GM20000 (cell line): ENCODE data around the gene ODAD2.

ENCODE experiments used
- DNase-seq: peaks from one replicate; pipeline ENCODE4 v3.0.0; 2012; ENCODE audit warnings: low spot score
- CTCF ChIP-seq: IDR thresholded peaks from 2 replicates; pipeline ENCODE4 v1.5.1; 2012; ENCODE audit warnings: mild to moderate bottlenecking, control low read depth; ENCODE audit errors: extremely low read depth, missing control alignments

The ODAD2 gene

DNA sequence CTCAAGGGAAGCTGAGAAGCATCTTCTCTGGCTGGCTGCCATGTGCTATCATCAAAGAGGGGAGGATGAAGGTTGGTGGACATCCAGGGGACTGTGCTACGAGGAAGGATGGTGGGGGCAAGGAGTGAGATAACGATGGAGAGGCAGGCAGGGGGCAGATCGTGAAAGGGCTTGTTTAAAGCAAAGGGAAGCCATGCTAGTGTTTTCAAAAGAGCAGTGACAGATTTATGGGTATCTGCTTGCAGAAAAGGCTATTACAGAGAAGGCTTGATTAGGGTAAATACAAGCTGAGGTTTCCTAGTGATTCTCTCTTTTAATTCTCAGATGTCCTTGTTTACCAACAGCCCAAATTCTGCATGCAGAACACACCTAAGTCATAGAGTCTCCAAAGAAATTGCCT lies 164.4 kb downstream of the ODAD2 start:
- no peak for TF ChIP-seq CTCF
- DNase-seq: no peak

DNA sequence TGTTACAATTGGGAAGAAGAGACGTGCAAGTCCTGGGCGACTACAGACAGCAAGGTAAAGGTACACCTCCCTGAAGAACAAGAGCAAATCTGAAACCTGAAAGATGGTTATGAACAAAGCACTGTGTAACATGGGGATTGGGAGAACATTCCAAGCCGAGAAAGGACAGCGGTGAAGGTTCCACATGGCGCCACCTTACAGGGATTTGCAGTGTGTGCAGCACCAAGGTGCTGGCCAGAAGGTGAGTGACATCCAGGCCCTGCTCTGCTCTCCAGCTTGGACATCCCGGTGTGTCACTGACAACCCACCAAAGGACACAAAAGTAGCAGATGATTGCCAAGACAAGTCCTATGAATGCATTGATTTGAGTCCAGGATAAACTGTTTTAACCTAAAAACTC lies 165.1 kb downstream of the ODAD2 start:
- no peak for TF ChIP-seq CTCF
- no peak for DNase-seq

GRCh38 chr10:27832826-27833225 lies 166.1 kb downstream of the ODAD2 start:
- no peak for TF ChIP-seq CTCF
- no peak for DNase-seq

DNA sequence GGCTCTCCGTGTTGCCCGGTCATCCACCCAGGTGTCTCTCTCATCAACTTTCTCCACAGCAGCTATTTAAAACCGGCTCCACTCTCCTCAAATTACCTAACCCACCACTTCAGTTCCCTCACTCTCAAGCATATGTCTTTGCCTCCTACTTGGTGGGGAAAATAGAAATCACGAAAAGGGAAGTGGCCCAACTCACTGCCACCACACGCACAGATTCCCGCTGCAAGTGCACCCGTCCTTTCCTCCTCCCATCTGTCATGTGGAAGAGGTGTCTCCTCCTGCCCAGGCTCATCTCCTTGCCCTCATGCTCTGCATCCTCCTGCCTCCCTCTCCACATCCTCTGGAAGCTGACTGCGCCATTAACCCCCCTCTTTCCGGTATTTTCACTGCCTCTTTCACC lies 172.5 kb downstream of the ODAD2 start:
- no peak for DNase-seq
- no peak for TF ChIP-seq CTCF

GRCh38 chr10:27822301-27822700 lies 176.6 kb downstream of the ODAD2 start:
- no peak for DNase-seq
- no peak for TF ChIP-seq CTCF

DNA sequence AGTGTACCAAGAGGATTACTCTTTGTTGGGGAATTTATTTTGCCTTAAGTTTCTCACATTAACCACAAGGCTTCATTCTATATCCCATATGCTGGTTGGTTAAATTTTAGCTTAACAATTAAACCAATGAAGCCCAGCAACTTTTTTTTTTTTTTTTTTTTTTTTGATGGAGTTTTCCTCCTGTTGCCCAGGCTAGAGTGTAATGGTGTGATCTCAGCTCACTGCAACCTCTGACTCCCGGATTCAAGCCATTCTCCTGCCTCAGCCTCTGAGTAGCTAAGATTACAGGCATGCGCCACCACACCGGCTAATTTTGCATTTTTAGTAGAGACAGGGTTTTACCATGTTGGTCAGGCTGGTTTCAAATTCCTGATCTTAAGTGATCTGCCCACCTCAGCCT lies 178.2 kb downstream of the ODAD2 start:
- DNase-seq: no peak
- TF ChIP-seq CTCF: no peak

DNA sequence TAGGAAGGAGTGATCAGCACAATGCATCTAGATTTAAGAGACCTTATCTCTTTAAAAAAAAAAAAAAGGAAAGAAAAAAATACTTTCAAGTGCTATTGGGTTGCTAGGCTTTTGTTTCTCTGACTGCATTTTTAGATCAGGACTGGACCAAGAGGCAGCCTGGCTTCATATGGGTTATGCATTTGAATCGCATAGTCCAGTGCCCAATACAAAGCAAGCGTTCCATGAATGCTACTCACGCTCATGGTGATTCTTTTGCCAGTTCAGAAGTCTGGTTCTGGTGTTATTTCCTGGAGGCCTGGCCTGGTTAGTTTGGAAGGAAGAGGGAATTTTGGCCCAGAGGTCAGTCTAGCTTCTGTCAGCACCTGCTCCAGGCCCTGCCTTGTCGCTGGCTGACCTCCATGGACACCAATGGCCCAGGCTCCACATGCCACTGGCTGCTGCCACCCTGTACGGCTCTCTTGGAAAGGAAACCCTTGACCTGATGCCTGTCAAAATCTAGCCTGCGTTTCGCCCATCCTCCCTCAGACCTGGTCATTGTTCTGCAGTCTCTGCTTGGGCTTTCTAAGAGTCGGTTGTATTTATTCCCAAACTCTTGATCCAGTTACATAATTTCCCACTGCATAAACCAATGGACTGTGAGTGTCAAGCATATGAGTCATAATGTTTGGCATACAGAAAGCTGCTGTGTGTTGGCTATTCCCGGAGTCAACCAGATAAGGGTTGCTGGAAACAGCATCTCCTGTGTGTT lies 178.9 kb downstream of the ODAD2 start:
- DNase-seq: no peak
- TF ChIP-seq CTCF: no peak
